ENCODE measurements around the gene ACOT8. TPM values are rescaled to one million over a fixed set of nuclear protein-coding genes. Genes with fewer than 3 reads are reported as not detected.

Gene ACOT8
- total and polyA plus RNA-seq, 9 of the 15 experiments (the other 6 are each of a cell fraction or from before 2014, with no cell fraction given): 8.2 to 46.7 (median 20.7) TPM

GRCh38 chr20:45850926-45851325 is 6.3 kb downstream of the ACOT8 start (continued):
- TF ChIP-seq, protein P1, sequence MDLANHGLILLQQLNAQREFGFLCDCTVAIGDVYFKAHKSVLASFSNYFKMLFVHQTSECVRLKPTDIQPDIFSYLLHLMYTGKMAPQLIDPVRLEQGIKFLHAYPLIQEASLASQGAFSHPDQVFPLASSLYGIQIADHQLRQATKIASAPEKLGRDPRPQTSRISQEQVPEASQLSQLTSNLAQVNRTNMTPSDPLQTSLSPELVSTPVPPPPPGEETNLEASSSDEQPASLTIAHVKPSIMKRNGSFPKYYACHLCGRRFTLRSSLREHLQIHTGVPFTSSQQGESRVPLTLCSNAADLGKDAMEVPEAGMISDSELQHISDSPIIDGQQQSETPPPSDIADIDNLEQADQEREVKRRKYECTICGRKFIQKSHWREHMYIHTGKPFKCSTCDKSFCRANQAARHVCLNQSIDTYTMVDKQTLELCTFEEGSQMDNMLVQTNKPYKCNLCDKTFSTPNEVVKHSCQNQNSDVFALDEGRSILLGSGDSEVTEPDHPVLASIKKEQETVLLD (IDR thresholded peaks at IDR 0.05): peak; percentile 44; the same call in 1 of the 2 replicates
- peak; percentile 16; the same call in 1 of the 2 replicates for TF ChIP-seq CREM (IDR thresholded peaks at IDR 0.05; ENCODE audit: low read depth)
- no peak for TF ChIP-seq SMAD3 (CRISPR knock-in tag; conservative IDR thresholded peaks at IDR 0.05)
- no peak for TF ChIP-seq NR2C2 (CRISPR knock-in tag; IDR thresholded peaks at IDR 0.05)
- TF ChIP-seq NR2C2 (tag; IDR thresholded peaks at IDR 0.05): 0 out of 2 replicates have a peak, but pooled peaks have one; percentile 26
- TF ChIP-seq, protein P2, sequence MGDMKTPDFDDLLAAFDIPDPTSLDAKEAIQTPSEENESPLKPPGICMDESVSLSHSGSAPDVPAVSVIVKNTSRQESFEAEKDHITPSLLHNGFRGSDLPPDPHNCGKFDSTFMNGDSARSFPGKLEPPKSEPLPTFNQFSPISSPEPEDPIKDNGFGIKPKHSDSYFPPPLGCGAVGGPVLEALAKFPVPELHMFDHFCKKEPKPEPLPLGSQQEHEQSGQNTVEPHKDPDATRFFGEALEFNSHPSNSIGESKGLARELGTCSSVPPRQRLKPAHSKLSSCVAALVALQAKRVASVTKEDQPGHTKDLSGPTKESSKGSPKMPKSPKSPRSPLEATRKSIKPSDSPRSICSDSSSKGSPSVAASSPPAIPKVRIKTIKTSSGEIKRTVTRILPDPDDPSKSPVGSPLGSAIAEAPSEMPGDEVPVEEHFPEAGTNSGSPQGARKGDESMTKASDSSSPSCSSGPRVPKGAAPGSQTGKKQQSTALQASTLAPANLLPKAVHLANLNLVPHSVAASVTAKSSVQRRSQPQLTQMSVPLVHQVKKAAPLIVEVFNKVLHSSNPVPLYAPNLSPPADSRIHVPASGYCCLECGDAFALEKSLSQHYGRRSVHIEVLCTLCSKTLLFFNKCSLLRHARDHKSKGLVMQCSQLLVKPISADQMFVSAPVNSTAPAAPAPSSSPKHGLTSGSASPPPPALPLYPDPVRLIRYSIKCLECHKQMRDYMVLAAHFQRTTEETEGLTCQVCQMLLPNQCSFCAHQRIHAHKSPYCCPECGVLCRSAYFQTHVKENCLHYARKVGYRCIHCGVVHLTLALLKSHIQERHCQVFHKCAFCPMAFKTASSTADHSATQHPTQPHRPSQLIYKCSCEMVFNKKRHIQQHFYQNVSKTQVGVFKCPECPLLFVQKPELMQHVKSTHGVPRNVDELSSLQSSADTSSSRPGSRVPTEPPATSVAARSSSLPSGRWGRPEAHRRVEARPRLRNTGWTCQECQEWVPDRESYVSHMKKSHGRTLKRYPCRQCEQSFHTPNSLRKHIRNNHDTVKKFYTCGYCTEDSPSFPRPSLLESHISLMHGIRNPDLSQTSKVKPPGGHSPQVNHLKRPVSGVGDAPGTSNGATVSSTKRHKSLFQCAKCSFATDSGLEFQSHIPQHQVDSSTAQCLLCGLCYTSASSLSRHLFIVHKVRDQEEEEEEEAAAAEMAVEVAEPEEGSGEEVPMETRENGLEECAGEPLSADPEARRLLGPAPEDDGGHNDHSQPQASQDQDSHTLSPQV (IDR thresholded peaks at IDR 0.05): peak; percentile 29; the same call in 1 of the 2 replicates
- peak; percentile 40; the same call in 1 of the 2 replicates for TF ChIP-seq NR2C1 (IDR thresholded peaks at IDR 0.05)
- peak; percentile 73 for TF ChIP-seq NR2C1 (tag; IDR thresholded peaks at IDR 0.05)
- TF ChIP-seq STAG1 (CRISPR knock-in tag; IDR thresholded peaks at IDR 0.05; ENCODE audit: borderline replicate concordance): no peak
- peak; percentile 92 for TF ChIP-seq TCF3 (CRISPR knock-in tag; IDR thresholded peaks at IDR 0.05)
- no peak for TF ChIP-seq ETV6 (IDR thresholded peaks at IDR 0.05; ENCODE audit: borderline replicate concordance in 1 of 2, low read depth in 2 of 2, low read length in 1 of 2)
- TF ChIP-seq ETV6 (CRISPR knock-in tag; IDR thresholded peaks at IDR 0.05; ENCODE audit: borderline replicate concordance): no peak
- TF ChIP-seq ZEB2 (IDR thresholded peaks at IDR 0.05): peak; percentile 57
- TF ChIP-seq CTBP1 (IDR thresholded peaks at IDR 0.05; ENCODE audit: borderline replicate concordance): peak; percentile 53; the same call in 1 of the 2 replicates
- peak; percentile 70 for TF ChIP-seq TAL1 (IDR thresholded peaks at IDR 0.05)
- TF ChIP-seq ZFP91 (CRISPR knock-in tag; IDR thresholded peaks at IDR 0.05): no peak
- TF ChIP-seq SMARCA4 (IDR thresholded peaks at IDR 0.05): peak; percentile 84
- no peak for TF ChIP-seq KDM2B (CRISPR knock-in tag; IDR thresholded peaks at IDR 0.05)
- TF ChIP-seq ZNF324 (CRISPR knock-in tag; IDR thresholded peaks at IDR 0.05): no peak
- peak; percentile 65 to 67; a peak in 2 of 4 replicates for TF ChIP-seq KDM1A (IDR thresholded peaks at IDR 0.05)
- 0 out of 2 replicates have a peak, but pooled peaks have one; percentile 22 for TF ChIP-seq NBN (IDR thresholded peaks at IDR 0.05; ENCODE audit: low read depth)

Data from K562 (cell line).